ENCODE measurements around the gene CENPH.
"Not testable (repeated sequence)": the region's sequence is repeated elsewhere in the genome, so short reads cannot be mapped to it uniquely, and the experiment has no call there.

CENPH gene

GRCh38 chr5:69189162-69190086 is at the start of gene CENPH:
Gene CENPH, plus strand, starts transcription at chr5:69189583. Its CDS starts 52 bp downstream, at chr5:69189635.
- peak; percentile 54 for DNase-seq

- DNase-seq: not testable (repeated sequence)
Measured at GRCh38 chr5:69140239-69140638, 49.1 kb upstream of the CENPH start.

GRCh38 chr5:69140827-69141226 is 48.6 kb upstream of the CENPH start:
- no peak for DNase-seq

- DNase-seq: not testable (repeated sequence)
Measured at GRCh38 chr5:69148576-69148975, 40.8 kb upstream of the CENPH start.

GRCh38 chr5:69148981-69149675 is 40.3 kb upstream of the CENPH start:
- DNase-seq: no peak

- DNase-seq: no peak
Measured at GRCh38 chr5:69149676-69150010, 39.7 kb upstream of the CENPH start.

GRCh38 chr5:69152731-69153130 is 36.7 kb upstream of the CENPH start:
- DNase-seq: no peak

- no peak for DNase-seq
Measured at GRCh38 chr5:69156456-69156855, 32.9 kb upstream of the CENPH start.

GRCh38 chr5:69158039-69158438 is 31.3 kb upstream of the CENPH start:
- no peak for DNase-seq

- no peak for DNase-seq
Measured at GRCh38 chr5:69160651-69161050, 28.7 kb upstream of the CENPH start.

- peak; percentile 84 for DNase-seq
Measured at GRCh38 chr5:69166686-69167492, 22.5 kb upstream of the CENPH start, which contains the start of gene CCNB1. Gene CCNB1, plus strand, starts transcription at chr5:69167150. Its CDS starts 113 bp downstream, at chr5:69167263.

GRCh38 chr5:69167493-69167855 is 21.9 kb upstream of the CENPH start:
- no peak for DNase-seq

- no peak for DNase-seq
Measured at GRCh38 chr5:69167929-69168328, 21.5 kb upstream of the CENPH start.

GRCh38 chr5:69170495-69170894 is 18.9 kb upstream of the CENPH start:
- DNase-seq: no peak

GRCh38 chr5:69170969-69171368 is 18.4 kb upstream of the CENPH start:
- DNase-seq: no peak

GRCh38 chr5:69181659-69182293 is 7.6 kb upstream of the CENPH start:
- not testable (repeated sequence) for DNase-seq

- DNase-seq: no peak
Measured at GRCh38 chr5:69184621-69185020, 4.8 kb upstream of the CENPH start.

- no peak for DNase-seq
Measured at GRCh38 chr5:69187342-69187741, 2.0 kb upstream of the CENPH start.

- no peak for DNase-seq
Measured at GRCh38 chr5:69188811-69189161, 597 bp upstream of the CENPH start.

- no peak for DNase-seq
Measured at GRCh38 chr5:69202497-69202896, 13.1 kb downstream of the CENPH start.

GRCh38 chr5:69206528-69207190 is 17.3 kb downstream of the CENPH start:
- no peak for DNase-seq

GRCh38 chr5:69209602-69210001 is 20.2 kb downstream of the CENPH start:
- DNase-seq: no peak
